Measurements from ENCODE around the gene EDEM3. TPM values are rescaled to one million over a fixed set of nuclear protein-coding genes. Genes with fewer than 3 reads are reported as not detected.

The EDEM3 gene
- total and polyA plus RNA-seq, 7 experiments from 2014 or later = 9.3 to 55.9 (median 29.5) TPM

DNA sequence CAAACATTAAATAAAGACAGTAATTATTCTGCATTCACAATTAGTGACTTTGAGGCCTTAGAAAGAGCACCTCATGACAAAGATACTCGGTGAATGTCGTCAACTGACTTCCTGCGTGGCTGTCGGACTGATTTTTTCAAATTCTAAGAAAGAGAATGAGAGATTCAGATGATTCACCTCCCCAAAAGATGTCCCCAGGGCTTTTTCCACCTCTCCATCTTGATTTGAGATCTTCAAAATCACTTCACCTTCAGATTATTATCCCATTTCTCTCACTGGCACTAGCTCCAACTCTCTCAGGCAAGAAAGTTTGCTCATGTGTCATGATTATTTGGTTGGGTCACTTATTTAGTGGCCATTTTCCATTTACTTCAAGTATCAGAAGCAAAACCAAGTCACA lies 5.0 kb upstream of the EDEM3 start:
- POLR2A ChIA-PET = no interaction called here
- intact Hi-C loops (cut with micrococcal nuclease) = loop anchor here (5.0 to 10.0 kb wide), 4 partner anchors 48 to 1545 kb away; partner anchors contain the start of gene TSEN15 (in 1 of the 2)

DNA sequence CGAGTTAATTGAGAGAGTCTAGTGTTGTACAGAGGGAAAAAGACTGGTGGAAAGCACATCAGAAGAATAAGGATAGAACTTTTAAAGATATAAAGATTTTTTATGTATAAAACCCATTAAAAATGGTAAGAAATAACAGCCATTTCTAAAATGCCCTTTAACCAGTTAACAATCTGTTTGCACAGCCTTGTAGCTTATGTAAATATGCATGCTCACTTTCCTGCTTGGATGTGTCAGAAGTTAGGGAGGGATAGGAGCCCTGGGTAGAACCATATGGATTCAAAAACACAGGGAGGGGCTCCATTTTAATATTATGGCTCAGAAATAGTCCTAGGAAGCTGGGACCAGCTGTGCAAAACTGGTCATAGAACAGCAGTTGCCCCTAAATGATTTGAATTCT lies 4.5 kb upstream of the EDEM3 start:
- H3K27me3 ChIP-seq (ENCODE audit: control insufficient read depth in 2 of 2, insufficient read depth in 2 of 2, low read length in 2 of 2) = no peaks in the 10 kb centered on the region
- H3K9me3 ChIP-seq (ENCODE audit: control insufficient read depth in 2 of 3, low read length in 3 of 3) = no peaks in the 10 kb centered on the region
- no peak overlapping the region for H3K27ac ChIP-seq (ENCODE audit: low read depth, low read length)
- POLR2A ChIA-PET = no interaction called here
- no peak overlapping the region for H3K4me3 ChIP-seq (ENCODE audit: low read length)
- Mint-ChIP-seq H3K27me3 (peaks cover 0 to 24% (median 3%) of the 10 kb centered on the region in 5 donors), H3K36me3 (peaks cover 0 to 4% (median 2%) of the 10 kb centered on the region in 5 donors), H3K9me3 (peaks cover 0 to 7% (median 2%) of the 10 kb centered on the region in 11 donors), H3K27ac (no peak overlapping the region), H3K4me1 (peaks cover 0 to 14% (median 13%) of the 10 kb centered on the region in 7 donors), H3K4me3 (no peak overlapping the region)
- DNase-seq = no peak
- peaks cover 0 to 6% of the 10 kb centered on the region in 2 donors for H3K4me1 ChIP-seq (ENCODE audit: control insufficient read depth in 2 of 2, insufficient read depth in 2 of 2, low read length in 2 of 2)
- ATAC-seq = no peak
- peaks cover 0 to 6% (median 0%) of the 10 kb centered on the region in 3 experiments for H3K36me3 ChIP-seq (ENCODE audit: control insufficient read depth in 2 of 3, insufficient read depth in 3 of 3, low read length in 3 of 3)
- intact Hi-C loops (cut with micrococcal nuclease) = loop anchor here (5.0 to 10.0 kb wide), 4 partner anchors 48 to 1546 kb away; partner anchors contain the start of gene TSEN15 (in 1 of the 2)
- CTCF ChIA-PET = interaction anchor here (0.7 kb wide), 1 partner anchor 37 kb away, joined by 3 read pairs; no protein-coding TSS in a partner anchor

More for the DNA sequence above, 5.0 kb upstream of the EDEM3 start:
- peaks cover 0 to 14% (median 13%) of the 10 kb centered on the region in 7 donors for H3K4me1 Mint-ChIP-seq
- H3K36me3 Mint-ChIP-seq = peaks cover 0 to 4% (median 2%) of the 10 kb centered on the region in 5 donors
- H3K27ac ChIP-seq (ENCODE audit: low read depth, low read length) = no peak overlapping the region
- no peaks in the 10 kb centered on the region for H3K9me3 ChIP-seq (ENCODE audit: control insufficient read depth in 2 of 3, low read length in 3 of 3)
- ATAC-seq (no peak), DNase-seq (no peak)
- peaks cover 0 to under 1% (median 0%) of the 10 kb centered on the region in 3 experiments for H3K36me3 ChIP-seq (ENCODE audit: control insufficient read depth in 2 of 3, insufficient read depth in 3 of 3, low read length in 3 of 3)
- CTCF ChIA-PET = no interaction called here
- peaks cover 0 to 6% of the 10 kb centered on the region in 2 donors for H3K4me1 ChIP-seq (ENCODE audit: control insufficient read depth in 2 of 2, insufficient read depth in 2 of 2, low read length in 2 of 2)
- no peak overlapping the region for H3K4me3 ChIP-seq (ENCODE audit: low read length)
- H3K27ac Mint-ChIP-seq = no peak overlapping the region
- H3K27me3 Mint-ChIP-seq = peaks cover 0 to 24% (median 3%) of the 10 kb centered on the region in 5 donors
- no peak overlapping the region for H3K4me3 Mint-ChIP-seq
- H3K27me3 ChIP-seq (ENCODE audit: control insufficient read depth in 2 of 2, insufficient read depth in 2 of 2, low read length in 2 of 2) = no peaks in the 10 kb centered on the region
- H3K9me3 Mint-ChIP-seq = peaks cover 0 to 7% (median 2%) of the 10 kb centered on the region in 11 donors

DNA sequence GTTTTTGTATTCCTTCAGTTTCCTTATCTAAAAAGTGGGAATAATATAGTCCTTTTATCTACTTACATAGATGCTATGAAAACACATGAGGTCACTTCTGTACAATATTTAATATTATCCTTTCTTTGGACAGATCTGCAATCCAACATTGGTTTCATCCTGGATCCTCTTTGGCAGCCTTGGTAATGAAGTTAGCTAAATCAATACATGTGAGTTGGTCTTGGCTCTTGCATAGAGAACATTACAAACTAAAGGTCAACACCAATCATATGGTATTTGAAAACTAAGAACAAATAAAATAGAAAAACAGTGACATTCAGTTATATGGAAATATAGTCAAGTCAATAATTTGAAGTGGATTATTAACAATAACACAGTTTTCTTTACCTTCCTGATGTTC lies 3.2 kb upstream of the EDEM3 start:
- no peaks in the 10 kb centered on the region for H3K27me3 ChIP-seq (ENCODE audit: control insufficient read depth in 2 of 2, insufficient read depth in 2 of 2, low read length in 2 of 2)
- no peaks in the 10 kb centered on the region for H3K9me3 ChIP-seq (ENCODE audit: control insufficient read depth in 2 of 3, low read length in 3 of 3)
- no peak overlapping the region for H3K27ac ChIP-seq (ENCODE audit: low read depth, low read length)
- H3K9me3 Mint-ChIP-seq = peaks cover 0 to 1% (median 0%) of the 10 kb centered on the region in 11 donors
- no peak overlapping the region for H3K4me3 ChIP-seq (ENCODE audit: low read length)
- peaks cover 6 to 8% of the 10 kb centered on the region in 2 donors for H3K4me1 ChIP-seq (ENCODE audit: control insufficient read depth in 2 of 2, insufficient read depth in 2 of 2, low read length in 2 of 2)
- POLR2A ChIA-PET = interaction anchor here (0.6 kb wide), 2 partner anchors 15 to 933 kb away, joined by 3 to 5 read pairs; no protein-coding TSS in a partner anchor
- H3K4me1 Mint-ChIP-seq = peaks cover 12 to 26% (median 24%) of the 10 kb centered on the region in 7 donors
- CTCF ChIA-PET = no interaction called here
- peaks cover 0 to 8% (median 0%) of the 10 kb centered on the region in 3 experiments for H3K36me3 ChIP-seq (ENCODE audit: control insufficient read depth in 2 of 3, insufficient read depth in 3 of 3, low read length in 3 of 3)
- intact Hi-C loops (cut with micrococcal nuclease) = loop anchor here (5.0 to 10.0 kb wide), 4 partner anchors 49 to 1547 kb away; partner anchors contain the start of gene TSEN15 (in 1 of the 2)
- H3K27ac Mint-ChIP-seq = no peak overlapping the region
- peaks cover 0 to 5% (median 0%) of the 10 kb centered on the region in 5 donors for H3K36me3 Mint-ChIP-seq
- H3K27me3 Mint-ChIP-seq = peaks cover 0 to 20% (median 3%) of the 10 kb centered on the region in 5 donors
- no peak overlapping the region for H3K4me3 Mint-ChIP-seq
- ATAC-seq = no peak
- DNase-seq = no peak

DNA sequence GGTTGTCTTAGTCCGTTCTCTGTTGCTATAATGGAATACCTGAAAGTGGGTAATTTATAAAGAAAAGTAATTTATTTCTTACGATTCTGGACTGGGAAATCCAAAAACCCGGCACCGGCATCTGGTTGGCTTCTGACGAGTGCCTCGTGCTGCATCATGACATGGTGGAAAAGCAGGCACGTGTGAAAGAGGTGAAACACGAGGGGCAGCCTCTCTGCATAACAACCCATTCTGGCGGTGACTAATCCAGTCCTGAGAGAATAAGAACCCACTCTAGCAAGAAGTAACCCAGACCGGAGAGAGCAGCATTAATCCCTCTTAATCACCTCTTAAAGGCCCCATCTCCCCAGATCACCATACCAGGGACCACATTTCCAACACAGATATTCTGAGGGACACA lies 2.7 kb upstream of the EDEM3 start:
- intact Hi-C loops (cut with micrococcal nuclease) = loop anchor here (5.0 to 10.0 kb wide), 4 partner anchors 50 to 1547 kb away; partner anchors contain the start of gene TSEN15 (in 1 of the 2)

DNA sequence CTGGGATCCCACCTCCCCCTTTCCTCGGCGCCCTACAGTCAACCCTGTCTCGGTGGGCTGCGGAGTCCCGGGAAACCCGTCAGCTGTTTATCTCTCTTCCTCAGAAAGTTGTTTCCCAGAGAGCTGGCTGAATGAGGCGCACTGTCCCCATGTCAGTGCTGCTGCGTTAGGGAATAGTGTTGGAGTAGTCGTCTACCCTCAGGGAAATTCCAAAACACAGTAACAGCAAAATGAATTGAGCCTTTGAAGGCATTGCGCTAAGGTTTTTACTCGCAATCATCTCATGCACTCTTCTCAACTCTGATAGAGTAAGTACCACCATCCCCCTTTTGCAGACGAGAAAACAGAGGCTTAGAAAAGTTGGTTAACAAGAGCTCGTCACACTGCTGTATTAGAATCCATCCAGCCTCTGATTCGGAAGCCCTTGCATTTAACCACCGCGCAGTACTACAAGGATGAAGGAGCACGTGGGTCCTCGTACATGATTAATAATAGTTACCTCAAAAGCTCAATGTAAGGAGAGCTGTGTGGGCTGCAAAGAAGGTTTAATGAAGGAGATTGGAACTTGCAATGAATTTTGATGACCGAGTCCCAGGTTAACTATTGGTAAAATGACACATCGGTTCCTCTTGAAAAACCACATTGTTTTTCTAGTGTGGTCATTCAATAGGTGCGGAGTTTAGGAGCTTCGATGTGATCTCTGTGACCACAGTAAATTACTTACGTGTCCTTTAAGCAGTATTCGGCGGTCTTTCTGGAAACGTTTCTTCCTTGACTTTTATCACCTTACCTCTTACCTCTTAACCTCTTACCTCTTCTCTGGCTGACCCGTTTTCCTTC lies 788 bp upstream of the EDEM3 start:
- H3K36me3 Mint-ChIP-seq = peaks cover 0 to 9% (median 0%) of the 10 kb centered on the region in 5 donors
- H3K27ac ChIP-seq (ENCODE audit: low read depth, low read length) = peak overlapping the region; percentile 91
- H3K27ac Mint-ChIP-seq = peak overlapping the region; percentile 71 to 97 (median 93)
- H3K4me1 ChIP-seq (ENCODE audit: control insufficient read depth in 2 of 2, insufficient read depth in 2 of 2, low read length in 2 of 2) = peaks cover 9 to 13% of the 10 kb centered on the region in 2 donors
- H3K9me3 ChIP-seq (ENCODE audit: control insufficient read depth in 2 of 3, low read length in 3 of 3) = no peaks in the 10 kb centered on the region
- peak overlapping the region; percentile 84 for H3K4me3 ChIP-seq (ENCODE audit: low read length)
- peak in 1 of 9 donors; percentile 22 for DNase-seq
- ChIA-PET POLR2A (interaction anchor here (0.7 to 2.8 kb wide), 10 partner anchors 9 to 1620 kb away, joined by 3 to 19 read pairs (median 4); partner anchors contain the start of genes ODR4, SWT1, TPR and TRMT1L), CTCF (interaction anchor here (0.9 to 1.5 kb wide), 2 partner anchors 50 to 1121 kb away, joined by 3 read pairs; no protein-coding TSS in a partner anchor)
- H3K27me3 ChIP-seq (ENCODE audit: control insufficient read depth in 2 of 2, insufficient read depth in 2 of 2, low read length in 2 of 2) = no peaks in the 10 kb centered on the region
- peak; percentile 0 for ATAC-seq
- intact Hi-C loops (cut with micrococcal nuclease) = loop anchor here (1.0 to 10.0 kb wide), 18 partner anchors 49 to 1967 kb away; partner anchors contain the start of genes ARPC5 (in 2 of the 2), SWT1 (in 2 of the 2), TSEN15 (in 2 of the 2) and DHX9 (in 1 of the 2)
- peaks cover 0 to 15% (median 0%) of the 10 kb centered on the region in 5 donors for H3K27me3 Mint-ChIP-seq
- peaks cover 0 to 8% (median 0%) of the 10 kb centered on the region in 3 experiments for H3K36me3 ChIP-seq (ENCODE audit: control insufficient read depth in 2 of 3, insufficient read depth in 3 of 3, low read length in 3 of 3)
- H3K4me3 Mint-ChIP-seq = peak overlapping the region; percentile 87 to 96 (median 94)
- H3K4me1 Mint-ChIP-seq = peaks cover 21 to 44% (median 41%) of the 10 kb centered on the region in 7 donors
- no peaks in the 10 kb centered on the region for H3K9me3 Mint-ChIP-seq

More for the DNA sequence above, 2.7 kb upstream of the EDEM3 start:
- Mint-ChIP-seq H3K27ac (no peak overlapping the region), H3K27me3 (peaks cover 0 to 20% (median 3%) of the 10 kb centered on the region in 5 donors), H3K4me3 (peak overlapping the region in 3 of 10 donors; percentile 1 to 87 (median 14)), H3K36me3 (peaks cover 0 to 7% (median 0%) of the 10 kb centered on the region in 5 donors), H3K4me1 (peaks cover 15 to 30% (median 28%) of the 10 kb centered on the region in 7 donors), H3K9me3 (peaks cover 0 to 1% (median 0%) of the 10 kb centered on the region in 11 donors)
- ATAC-seq (no peak), DNase-seq (no peak)
- ChIA-PET CTCF (no interaction called here), POLR2A (no interaction called here)
- H3K4me3 ChIP-seq (ENCODE audit: low read length) = no peak overlapping the region
- H3K9me3 ChIP-seq (ENCODE audit: control insufficient read depth in 2 of 3, low read length in 3 of 3) = no peaks in the 10 kb centered on the region
- peaks cover 0 to 8% (median 0%) of the 10 kb centered on the region in 3 experiments for H3K36me3 ChIP-seq (ENCODE audit: control insufficient read depth in 2 of 3, insufficient read depth in 3 of 3, low read length in 3 of 3)
- H3K27me3 ChIP-seq (ENCODE audit: control insufficient read depth in 2 of 2, insufficient read depth in 2 of 2, low read length in 2 of 2) = no peaks in the 10 kb centered on the region
- H3K4me1 ChIP-seq (ENCODE audit: control insufficient read depth in 2 of 2, insufficient read depth in 2 of 2, low read length in 2 of 2) = peaks cover 9 to 13% of the 10 kb centered on the region in 2 donors
- no peak overlapping the region for H3K27ac ChIP-seq (ENCODE audit: low read depth, low read length)

Data from naive thymus-derived CD4-positive, alpha-beta T cell (primary cell).